Measurements from ENCODE around the gene AGBL2.
A peak's percentile ranks its signal among the peaks of the same experiment; 100 is the strongest.
"Not testable (repeated sequence)": the region's sequence is repeated elsewhere in the genome, so short reads cannot be mapped to it uniquely, and the experiment has no call there.

AGBL2 gene

DNA sequence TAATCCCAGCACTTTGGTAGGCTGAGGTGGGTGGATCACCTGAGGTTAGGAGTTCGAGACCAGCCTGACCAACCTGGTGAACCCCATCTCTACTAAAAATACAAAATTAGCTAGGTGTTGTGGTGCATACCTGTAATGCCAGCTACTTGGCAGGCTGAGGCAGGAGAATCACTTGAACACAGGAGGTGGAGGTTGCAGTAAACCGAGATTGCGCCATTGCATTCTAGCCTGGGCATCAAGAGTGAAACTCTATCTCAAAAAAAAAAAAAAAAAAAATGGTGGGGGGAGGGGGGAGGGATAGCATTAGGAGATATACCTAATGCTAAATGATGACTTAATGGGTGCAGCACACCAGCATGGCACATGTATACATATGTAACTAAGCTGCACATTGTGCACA is 28.5 kb downstream of the AGBL2 start:
- not testable (repeated sequence) for DNase-seq

DNA sequence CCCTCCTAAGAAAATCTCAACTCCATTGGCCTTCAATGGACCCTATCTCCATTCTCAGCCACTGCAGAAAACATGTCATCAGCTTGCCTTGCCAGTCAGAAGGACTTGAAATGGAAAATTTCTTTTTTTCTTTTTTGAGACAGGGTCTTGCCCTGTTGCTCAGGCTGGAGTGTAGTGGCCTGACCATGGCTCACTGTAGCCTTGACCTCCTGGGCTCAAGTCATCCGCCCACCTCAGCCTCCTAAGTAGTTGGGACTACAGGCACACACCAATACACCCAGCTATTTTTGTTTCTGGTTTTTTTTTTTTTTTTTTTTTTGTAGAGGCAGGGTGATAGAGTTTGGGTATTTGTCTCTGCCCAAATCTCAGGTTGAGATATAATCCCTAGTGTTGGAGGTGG is 29.0 kb downstream of the AGBL2 start:
- DNase-seq: no peak

DNA sequence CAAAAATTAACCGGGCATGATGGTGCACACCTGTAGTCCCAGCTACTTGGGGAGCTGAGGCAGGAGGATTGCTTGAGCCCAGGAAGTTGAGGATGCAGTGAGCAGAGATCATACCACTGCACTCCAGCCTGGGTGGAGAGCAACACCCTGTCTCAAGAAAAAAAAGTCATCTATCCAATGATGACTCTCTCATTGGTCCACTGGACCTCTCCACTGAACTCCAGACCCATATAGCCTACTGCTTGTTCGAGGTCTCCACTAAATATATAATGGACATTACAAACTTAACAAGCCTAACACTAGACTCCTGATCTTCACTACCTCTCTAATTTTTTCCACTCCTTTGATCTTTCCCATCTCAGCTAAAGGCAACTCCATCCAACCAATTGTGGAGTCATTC is 39.3 kb downstream of the AGBL2 start:
- DNase-seq: no peak

DNA sequence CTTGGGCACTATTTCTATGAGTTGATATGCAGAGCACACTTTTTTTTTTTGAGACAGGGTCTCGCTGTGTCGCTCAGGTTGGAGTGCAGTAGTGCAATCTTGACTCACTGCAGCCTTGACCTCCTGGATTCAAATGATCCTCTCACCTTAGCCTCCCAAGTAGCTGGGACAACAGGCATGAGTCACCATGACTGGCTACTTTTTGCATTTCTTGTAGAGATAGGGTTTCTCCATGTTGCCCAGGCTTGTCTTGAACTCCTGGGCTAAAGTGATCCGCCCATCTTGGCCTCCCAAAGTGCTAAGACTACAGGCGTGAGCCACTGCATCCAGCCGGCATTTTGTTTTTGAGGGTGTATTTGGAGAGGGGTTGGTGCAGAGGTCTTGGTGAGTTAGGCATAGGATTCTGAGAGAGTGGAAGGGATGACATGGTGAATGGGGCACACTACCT is 42.9 kb downstream of the AGBL2 start:
- no peak for DNase-seq

DNA sequence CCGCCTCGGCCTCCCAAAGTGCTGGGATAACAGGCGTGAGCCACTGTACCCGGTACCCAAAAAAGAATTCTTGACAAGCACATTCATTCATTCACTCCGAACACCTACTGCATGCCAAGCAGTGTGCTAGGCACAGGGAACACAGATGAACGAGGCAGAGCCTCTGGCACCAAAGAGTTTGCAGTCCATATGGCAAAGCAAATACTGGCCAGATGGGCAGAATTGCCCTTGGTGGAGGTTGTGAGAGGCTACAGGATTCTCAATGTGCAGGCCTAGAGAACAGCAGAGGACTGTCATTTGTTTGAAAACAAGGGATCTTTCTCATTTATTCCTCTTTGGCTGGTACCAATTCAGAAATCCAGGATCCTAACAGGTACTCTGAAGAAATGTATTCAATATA is 45.3 kb downstream of the AGBL2 start:
- DNase-seq: no peak

DNA sequence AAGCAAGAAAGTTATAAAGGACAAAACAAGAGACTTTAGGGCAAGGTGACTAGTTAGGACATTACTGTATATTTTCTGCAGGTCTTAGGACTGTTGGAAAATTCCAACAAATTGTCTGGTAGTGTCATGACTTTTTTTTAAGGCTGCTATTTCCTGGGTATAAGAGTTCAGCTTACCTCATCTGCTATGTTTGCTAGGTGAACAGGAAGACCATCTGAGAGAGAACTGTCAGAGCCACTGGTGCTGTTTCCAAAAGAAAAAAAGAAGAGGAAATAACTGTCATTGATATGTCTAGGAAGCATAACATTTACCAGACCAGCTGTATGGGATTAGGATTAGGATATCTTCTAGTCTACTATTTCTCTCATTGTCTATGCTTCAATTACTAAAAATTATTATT is 46.5 kb downstream of the AGBL2 start:
- no peak for DNase-seq

DNA sequence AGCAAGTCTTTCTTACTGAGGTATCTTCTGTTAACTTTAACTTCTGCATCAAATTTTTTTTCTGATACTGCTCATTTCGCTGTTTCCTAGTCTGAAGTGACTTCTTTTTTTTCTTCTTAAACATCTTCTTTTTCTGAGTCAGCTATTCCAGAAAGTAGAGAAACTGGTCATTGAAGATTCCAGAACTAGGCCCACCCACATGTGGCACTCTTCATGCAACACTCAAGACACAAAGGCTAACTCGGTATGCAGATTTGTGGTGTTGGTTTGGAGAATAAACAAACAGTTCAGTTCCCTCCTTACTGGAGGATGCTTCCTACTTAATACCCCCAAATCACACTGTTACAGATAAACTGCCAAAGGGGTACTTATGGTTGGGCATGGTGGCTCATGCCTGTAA is 47.6 kb downstream of the AGBL2 start:
- no peak for DNase-seq

DNA sequence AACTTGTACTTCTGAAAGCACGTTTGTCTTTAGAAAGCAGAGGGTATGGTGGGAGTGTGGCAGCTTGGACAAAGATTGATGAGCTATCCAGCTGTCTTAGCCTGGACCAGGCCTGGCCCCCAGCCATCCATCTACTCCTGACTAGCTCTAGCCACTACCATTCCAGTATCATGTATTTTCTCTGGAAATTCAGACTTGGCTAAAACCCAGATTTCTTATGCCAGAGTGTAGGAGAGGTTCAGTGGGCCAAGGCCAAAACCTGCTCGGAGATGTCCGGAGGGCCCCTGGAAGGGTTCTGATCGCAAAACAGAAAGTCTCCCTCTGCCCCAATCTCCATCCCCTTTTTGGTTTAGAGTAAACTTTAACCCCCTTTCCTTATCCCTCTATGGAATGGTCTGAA is 48.0 kb downstream of the AGBL2 start:
- DNase-seq: no peak

DNA sequence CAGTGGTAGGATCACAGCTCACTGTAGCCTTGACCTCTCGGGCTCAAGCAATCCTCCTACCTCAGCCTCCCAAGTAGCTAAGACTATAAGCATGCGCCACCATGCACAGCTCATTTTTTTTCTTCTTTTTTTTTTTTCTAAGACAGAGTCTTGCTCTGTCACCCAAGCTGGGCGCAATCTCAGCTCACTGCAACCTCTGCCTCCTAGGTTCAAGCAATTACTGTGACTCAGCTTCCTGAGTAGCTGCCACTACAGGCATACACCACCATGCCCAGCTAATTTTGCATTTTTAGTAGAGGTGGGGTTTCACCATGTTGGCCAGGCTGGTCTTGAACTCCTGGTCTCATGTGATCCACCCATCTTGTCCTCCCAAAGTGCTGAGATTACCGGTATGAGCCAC is 50.2 kb downstream of the AGBL2 start:
- not testable (repeated sequence) for DNase-seq

DNA sequence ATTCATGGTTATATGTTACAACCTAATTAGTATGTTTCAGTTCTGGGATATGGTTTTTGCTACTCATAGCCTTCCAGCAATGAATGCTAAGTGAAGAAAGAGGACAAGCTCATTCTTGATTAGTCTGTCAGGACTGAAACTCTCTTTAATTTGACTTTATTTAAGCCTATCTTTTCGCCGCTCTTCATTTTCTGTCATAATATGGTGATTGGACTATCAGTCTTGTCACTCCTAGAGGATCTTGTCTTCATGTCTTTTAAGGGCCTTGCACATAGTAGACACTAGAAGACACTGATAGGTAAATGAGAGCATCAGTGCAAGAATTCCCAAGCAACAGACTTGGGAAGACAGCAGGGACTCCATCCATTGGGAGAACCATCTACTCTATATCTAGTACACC is 53.9 kb downstream of the AGBL2 start:
- no peak for DNase-seq

DNA sequence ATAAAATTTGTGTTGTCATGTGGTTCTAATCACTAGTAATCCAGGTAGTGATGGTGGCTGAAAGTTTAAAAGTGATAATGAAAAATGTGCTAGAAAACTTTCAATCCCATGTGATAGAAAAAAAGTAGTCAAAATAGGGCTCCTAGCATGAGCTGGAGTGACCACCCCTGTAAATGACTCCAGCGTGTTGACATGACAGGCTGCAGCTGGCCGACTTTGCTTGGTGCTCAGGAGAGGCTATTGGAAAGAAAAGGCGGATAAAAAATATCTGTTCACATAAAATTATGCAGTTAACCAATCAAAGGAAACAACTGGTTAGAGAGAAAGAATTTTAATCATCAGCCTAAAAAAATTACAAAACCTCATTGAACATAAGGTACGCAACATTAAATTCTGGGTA is 55.9 kb downstream of the AGBL2 start:
- no peak for DNase-seq

DNA sequence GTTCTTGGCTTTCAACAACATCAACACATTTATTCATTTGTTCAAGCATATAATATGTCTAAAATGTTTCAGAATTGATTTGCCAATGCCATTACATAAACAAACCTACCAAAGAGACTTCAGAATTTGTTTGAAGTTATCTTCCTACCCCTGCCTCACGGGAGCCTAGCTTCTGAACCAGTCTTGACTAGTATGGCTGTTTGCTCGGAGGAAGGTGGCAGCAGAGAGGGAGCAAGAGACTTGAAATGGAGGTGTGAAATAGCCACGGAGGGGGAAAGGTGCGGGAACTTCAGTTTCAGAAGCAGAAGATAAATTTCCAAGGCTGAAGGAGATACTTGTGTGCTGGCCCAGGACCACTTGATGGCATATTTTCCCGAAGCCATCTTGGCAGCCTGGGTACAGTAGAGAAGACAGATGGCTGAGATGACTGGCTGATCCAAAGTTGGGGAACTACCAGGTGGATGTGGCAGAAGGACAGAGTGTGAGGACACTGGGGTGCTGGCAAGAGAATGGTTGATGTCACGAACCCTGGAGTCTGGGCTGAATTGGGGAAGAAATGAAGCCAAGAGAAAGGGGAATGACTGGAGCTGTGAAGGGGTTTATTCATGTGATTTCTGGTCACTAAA is 58.8 kb downstream of the AGBL2 start:
- no peak for DNase-seq

DNA sequence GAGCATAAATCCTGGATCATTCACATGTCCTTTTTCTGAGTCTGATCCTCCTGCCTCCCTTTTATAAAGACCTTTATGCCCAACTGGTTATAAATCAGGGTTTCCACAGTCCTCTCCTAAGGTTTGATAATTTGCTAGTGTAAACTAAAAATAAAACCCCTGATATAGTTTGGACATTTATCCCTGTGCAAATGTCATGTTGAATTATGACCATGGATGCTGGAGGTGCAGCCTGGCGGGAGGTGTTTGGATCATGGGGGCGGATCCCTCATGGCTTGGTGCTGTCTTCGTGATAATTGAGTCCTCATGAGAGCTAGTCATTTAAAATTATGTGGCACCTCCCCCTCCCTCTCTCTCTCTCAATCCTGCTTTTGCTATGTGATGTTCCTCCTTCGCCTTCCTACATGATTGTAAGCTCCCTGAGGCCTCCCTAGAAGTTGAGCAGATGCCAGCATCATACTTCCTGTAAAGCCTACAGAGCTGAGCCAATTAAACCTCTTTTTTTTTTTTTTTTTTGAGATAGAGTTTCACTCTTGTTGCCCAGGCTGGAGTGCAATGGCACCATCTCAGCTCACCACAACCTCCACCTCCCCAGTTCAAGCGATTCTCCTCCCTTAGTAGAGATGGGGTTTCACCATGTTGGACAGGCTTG is 63.2 kb downstream of the AGBL2 start:
- no peak for DNase-seq

DNA sequence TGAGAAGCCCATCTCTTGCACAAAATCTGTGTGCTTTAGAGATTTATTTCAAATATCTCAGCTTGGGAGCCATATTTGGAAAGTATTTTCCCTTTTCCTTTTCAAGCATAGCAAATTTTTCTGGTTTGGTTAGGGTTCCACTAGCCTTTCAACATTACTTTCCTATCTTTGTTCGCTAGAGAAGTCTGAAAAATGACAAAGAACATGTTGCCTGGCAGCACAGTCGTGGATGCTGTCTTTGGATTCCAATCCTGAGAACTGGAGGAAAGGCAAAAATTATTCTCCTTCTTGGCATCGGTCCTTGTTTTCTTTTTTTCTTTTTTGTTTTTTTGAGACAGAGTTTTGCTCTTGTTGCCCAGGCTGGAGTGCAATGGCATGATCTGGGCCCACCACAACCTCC is 65.9 kb downstream of the AGBL2 start:
- DNase-seq: no peak

DNA sequence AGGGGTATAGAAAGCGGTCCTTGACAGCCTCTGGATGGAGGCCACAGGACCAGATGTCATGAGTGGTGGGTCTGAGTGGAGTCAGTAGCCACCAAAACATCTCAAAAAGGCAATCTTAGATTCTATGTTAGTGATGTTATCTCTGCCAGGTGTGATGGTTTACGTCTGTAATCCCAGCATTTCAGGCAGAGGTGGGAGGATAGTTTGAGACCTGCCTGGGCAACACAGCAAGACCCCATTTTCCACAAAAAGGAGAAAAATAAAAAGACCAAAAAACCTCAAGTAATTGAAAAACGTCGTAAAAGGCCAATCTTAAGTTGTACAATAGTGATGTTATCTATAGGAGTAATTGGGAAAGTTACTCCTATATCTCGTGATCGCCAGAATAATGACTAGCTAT is 69.2 kb downstream of the AGBL2 start:
- no peak for DNase-seq

DNA sequence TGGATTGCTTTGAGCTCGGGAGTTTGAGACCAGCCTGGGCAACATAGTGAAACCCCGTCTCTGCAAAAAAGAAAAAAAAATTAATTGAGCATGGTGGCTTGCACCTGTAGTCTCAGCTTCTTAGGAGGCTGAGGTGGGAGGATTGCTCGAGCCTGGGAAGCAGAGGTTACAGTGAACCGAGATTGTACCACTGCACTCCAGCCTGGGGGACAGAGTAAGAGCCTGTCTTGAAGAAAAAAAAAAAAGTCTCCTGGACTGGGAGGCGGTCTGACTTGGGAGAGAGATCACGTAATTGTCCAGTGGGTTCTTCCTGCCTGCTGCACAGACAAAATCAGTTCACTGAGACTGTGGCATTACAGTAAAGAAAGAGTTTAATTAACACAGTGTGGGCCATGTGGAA is 69.7 kb downstream of the AGBL2 start:
- DNase-seq: no peak

DNA sequence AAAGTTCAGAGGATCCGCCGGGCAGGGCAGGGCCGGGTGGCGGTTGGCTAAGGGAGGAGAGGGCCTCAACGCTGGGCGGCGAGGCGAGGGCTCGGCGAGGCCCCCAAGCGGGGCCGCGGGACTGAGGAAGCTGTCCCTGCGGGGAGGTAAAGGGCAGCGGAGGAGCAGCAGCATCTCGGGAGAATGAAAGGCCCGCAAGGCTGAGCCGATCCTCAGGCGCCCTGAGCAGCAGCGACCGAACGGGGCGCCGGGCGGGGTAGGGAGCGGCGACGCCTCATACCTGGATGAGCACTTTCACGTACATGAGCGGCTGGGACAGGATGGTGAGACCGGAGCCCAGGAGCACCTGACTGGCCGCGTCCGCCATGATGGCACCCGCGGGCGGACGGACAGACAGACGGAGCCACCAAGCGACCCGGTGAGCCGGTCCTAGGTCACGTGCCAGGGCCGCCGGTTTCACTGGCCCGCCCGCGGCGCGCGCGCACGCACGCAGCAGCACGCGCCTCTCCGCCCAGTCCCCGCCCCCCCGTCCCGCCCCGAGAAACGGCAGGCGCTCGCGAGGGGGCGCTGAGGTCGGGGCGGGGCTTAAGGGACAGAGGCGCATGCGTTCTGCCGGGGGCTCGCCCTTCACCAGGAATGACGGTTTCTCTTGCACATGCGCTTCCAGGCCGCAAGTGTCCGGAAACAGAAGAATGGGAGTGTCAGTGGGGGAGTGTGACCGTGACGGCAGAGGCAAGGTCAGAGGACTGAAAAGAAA is 72.9 kb downstream of the AGBL2 start, which contains the start of gene MTCH2:
Gene MTCH2 (minus strand): TSS at position 461 of the 757 bp plus-strand sequence. CDS start 94 bp downstream, at position 367.
- DNase-seq: peak; percentile 96

DNA sequence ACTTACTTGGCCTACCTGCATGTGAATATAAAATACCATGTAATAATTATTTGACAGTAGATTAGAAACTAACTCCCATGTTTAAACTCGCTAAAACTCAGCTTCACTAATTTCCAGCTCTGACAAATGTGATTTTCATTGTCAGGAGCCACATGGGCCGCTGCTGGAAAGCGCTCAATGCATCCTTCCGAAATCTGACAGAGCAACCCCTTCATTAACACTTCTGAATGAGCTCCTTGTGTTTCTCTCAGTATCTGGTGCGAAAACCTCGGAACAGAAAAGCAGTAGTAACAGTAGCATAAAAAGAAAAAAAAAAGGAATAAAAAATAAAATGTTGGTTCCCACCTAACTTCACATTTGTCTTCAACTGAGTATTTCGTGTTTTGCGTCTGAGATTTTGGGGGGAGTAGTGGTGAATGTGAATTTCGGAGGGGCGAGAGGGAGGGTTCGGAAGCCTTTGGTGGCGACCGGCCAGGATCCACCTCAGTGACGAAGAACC is 73.5 kb downstream of the AGBL2 start:
- DNase-seq: no peak

DNA sequence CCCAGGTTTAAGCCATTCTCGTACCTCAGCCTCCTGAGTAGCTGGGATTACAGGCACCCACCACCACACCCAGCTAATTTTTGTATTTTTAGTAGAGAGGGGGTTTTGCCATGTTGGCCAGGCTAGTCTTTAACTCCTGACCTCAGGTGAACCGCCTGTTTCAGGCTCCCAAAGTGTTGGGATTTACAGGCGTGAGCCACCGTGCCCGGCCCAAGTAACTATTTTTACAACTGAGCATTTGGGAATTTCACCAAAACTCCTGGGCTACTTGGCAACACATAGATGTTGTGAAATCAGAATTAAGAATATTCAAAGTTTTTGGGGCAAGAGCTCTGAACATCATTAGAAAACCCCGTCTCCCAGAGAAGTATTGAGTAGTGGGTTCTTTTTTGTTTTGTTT is 74.7 kb downstream of the AGBL2 start:
- not testable (repeated sequence) for DNase-seq

DNA sequence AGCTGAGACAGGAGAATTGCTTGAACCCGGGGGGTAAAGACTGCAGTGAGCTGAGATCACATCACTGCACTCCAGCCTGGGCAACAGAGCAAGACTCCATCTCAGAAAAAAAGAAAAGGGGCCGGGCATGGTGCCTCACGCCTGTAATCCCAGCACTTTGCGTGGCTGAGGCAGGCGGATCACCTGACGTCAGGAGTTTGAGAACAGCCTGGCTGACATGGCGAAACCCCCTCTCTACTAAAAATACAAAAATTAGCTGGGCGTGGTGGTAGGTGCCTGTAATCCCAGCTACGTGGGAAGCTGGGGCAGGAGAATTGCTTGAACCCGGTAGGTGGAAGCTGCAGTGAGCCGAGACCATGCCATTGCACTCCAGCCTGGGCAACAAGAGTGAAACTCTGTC is 78.8 kb downstream of the AGBL2 start:
- DNase-seq: not testable (repeated sequence)

DNA sequence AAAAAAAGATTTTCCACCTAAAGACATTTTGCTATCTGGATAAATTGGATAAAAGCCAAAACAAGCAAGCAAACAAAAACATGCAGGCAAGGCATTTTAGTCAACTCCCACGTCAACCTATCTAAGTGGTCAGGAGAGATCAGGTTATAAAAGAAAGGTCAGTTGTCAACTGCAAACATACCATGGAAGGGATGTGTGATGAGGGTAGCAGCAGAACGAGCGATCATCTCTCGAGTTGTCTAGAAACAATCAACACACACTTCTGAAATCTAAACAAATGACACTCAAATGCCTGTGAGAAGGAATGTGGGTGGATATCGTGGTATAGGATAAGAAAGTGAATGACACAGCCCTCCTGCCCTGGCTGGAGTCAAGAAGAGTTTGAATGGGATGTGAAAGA is 83.7 kb downstream of the AGBL2 start:
- no peak for DNase-seq

DNA sequence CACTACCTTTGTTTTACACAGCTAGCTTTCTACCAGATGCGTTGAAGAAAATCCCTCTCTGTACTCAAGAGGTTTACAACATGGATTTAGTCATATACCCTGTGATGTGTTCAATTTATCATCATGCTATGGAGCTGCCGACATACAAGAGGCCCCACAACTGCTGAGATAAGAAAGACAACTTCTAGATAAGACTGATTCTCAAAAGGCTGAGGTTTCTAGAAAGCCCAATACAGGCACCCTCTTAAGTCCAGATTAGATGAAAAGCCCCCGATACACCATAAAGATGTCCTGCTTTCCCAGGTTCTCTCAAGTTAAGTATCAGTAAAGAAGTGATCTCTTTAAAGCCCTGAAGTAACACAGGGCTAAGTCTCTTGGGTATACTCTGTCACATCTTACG is 87.1 kb downstream of the AGBL2 start:
- DNase-seq: no peak

DNA sequence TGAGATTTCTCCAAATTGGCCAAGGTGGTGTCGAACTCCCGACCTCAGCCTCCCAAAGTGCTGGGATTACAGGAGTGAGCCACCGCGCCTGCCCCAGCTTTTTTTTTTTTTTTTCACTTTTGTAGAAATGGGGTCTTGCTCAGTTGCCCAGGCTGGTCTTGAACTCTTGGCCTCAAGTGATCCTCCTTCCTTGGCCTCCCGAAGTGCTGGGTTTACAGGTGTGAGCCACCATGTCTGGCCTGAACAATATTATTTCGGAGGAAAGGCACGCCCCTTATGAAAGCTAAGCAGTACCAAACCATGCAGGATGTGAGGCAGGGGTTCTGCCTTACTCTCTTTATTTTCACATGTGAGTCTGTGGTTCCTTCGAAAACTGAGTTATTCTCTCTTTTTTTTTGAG is 88.9 kb downstream of the AGBL2 start:
- DNase-seq: no peak

DNA sequence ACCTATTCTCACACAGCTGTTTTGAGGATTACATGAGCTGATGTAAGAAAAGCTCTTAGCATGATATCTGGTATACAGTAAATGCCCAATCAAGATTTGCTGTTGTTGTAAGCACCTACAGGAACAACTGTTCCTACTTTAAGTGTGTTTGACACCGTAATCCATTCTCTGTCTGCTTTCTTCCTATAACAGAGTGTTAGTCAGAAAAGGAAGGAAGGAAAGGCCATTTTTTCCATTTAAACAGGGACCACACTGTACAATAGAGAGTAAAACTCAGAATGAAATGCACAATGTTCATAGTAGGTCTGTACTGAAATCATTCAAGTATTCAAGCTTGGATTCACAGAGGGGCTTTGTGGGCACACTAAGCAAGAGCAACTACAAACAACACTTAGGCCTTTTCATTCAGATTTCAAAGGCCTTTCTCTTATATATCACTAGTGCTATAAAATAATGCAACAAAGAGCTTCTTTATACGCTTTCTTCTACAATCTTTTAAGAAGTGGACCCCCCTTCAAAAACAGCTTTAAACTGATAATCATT is 94.3 kb downstream of the AGBL2 start:
- no peak for DNase-seq

Measured in NCI-H2171 (cell line).